Right lobe of liver (tissue), 6 donors: ENCODE measurements around the gene CACNA1C. TPM values are rescaled to one million over a fixed set of nuclear protein-coding genes. Genes with fewer than 3 reads are reported as not detected.

Experiments used
- ATAC-seq, 4 donors: fragments of 200-7000 bp; cut with Tn5 transposase; one replicate each; pipeline ENCODE4 v1.9.1; 2020; ENCODE audit warnings: mild to moderate bottlenecking in 4 of 4, moderate library complexity in 4 of 4
- DNase-seq, 3 donors: peaks; one replicate each; pipeline ENCODE4 v3.0.0-alpha.2; 2020
- H3K27ac ChIP-seq, 3 donors: fragments of 200-600 bp; one replicate each; pipeline ENCODE4 v1.8.0; 2022
- H3K27me3 ChIP-seq, 2 donors: fragments of 200-600 bp; one replicate each; pipeline ENCODE4 v1.8.0; 2022
- H3K36me3 ChIP-seq, 4 donors: fragments of 200-600 bp; sonication (generic) in 1 of 4; one replicate each; pipeline versions ENCODE4 v1.5.1 to v1.8.0; 2017 to 2022; ENCODE audit warnings: control low read depth in 1 of 4
- H3K4me1 ChIP-seq, 4 donors: fragments of 200-600 bp; sonication (generic) in 1 of 4; one replicate each; pipeline versions ENCODE4 v1.5.1 to v1.8.0; 2017 to 2022; ENCODE audit warnings: control low read depth in 1 of 4
- H3K4me3 ChIP-seq, 3 donors: fragments of 200-600 bp; one replicate each; pipeline ENCODE4 v1.8.0; 2022
- H3K9me3 ChIP-seq, 4 donors: fragments of 200-600 bp; sonication (generic) in 1 of 4; one replicate each; pipeline versions ENCODE4 v1.5.1 to v1.8.0; 2017 to 2022; ENCODE audit warnings: control low read depth in 1 of 4
- POLR2A ChIP-seq: fragments of 450-650 bp; IDR thresholded peaks from one replicate; pipeline ENCODE4 v1.6.1; 2017; ENCODE audit warnings: antibody characterized with exemption, mild to moderate bottlenecking
- WGBS: methylation state at CpG from one replicate; pipeline ENCODE4 v1.1.6; 2018; ENCODE audit warnings: low coverage, low lambda C conversion rate; ENCODE audit not compliant: insufficient coverage; ENCODE audit errors: missing lambda C conversion rate; 5-methylcytosine and 5-hydroxymethylcytosine counted together
- intact Hi-C, 2 donors: fragments of 100-400 bp; cut with DNase I; formaldehyde crosslinking; loops; one replicate each; pipeline versions ENCODE4 v1.11.2 to v1.14.1; 2022
- total RNA-seq, 6 experiments: library from RNA; depleted of rRNA in 2 of 6; stranded (reverse); fragments of >200 nt in 2 of 6; fragmentation: NEBNext Ultra II Directional in 3 of 6; extraction: Animal tissue kit (Norgen Biotek cat#: 25700) in 3 of 6; gene quantifications; one replicate each; pipeline versions ENCODE4 v1.1.0 to v1.2.4, GENCODE V29; 2016 to 2023
- TF ChIP-seq, protein P1 (sequence below), 4 donors: fragments of 200-600 bp in 3 of 4; fragments of 450-650 bp in 1 of 4; IDR thresholded peaks; one replicate each; pipeline versions ENCODE4 v1.5.1 to v1.8.0; 2016 to 2022; ENCODE audit warnings: antibody characterized with exemption in 4 of 4, mild to moderate bottlenecking in 2 of 4
- donor health status: DM: no; HTN: yes; CAD: no.
- donor health status: DM: no; HTN: no; CAD: no.
- donor health status: DM: no; HTN: no; CAD: no.
- donor health status: DM: no; HTN: yes; CAD: no.
- donor health status: DM: no; HTN: yes; CAD: no.

The CACNA1C gene
- total RNA-seq, 6 experiments from 2014 or later, result 0.18 to 1.0 (median 0.57) TPM

DNA sequence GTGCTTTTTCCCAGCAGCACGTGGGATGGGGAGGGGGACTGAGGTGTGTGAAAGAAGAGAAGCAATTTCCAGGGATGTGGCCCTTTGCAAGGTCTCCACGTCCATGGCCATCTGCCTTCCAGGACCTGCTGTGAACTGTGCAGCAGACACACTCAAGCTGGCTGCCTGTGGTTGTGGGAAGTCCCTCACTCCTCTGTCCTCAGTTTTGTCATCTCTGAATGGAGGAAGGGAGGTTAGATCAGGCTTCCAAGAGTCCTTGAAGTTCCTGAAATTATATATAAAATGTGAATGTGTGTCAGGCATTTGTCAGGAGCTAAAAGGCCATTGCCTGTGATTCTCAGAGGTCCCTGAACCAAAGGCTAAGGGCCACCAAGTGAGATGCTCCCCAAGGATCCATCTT, 328.2 kb downstream of the CACNA1C start:
- DNase-seq (no peak), ATAC-seq (no peak)
- H3K36me3 ChIP-seq, result no peaks in the 10 kb centered on the region
- WGBS, result 28% methylated on average over 2 of the region's 2 CpGs
- no peak for TF ChIP-seq POLR2A
- TF ChIP-seq, protein P1, sequence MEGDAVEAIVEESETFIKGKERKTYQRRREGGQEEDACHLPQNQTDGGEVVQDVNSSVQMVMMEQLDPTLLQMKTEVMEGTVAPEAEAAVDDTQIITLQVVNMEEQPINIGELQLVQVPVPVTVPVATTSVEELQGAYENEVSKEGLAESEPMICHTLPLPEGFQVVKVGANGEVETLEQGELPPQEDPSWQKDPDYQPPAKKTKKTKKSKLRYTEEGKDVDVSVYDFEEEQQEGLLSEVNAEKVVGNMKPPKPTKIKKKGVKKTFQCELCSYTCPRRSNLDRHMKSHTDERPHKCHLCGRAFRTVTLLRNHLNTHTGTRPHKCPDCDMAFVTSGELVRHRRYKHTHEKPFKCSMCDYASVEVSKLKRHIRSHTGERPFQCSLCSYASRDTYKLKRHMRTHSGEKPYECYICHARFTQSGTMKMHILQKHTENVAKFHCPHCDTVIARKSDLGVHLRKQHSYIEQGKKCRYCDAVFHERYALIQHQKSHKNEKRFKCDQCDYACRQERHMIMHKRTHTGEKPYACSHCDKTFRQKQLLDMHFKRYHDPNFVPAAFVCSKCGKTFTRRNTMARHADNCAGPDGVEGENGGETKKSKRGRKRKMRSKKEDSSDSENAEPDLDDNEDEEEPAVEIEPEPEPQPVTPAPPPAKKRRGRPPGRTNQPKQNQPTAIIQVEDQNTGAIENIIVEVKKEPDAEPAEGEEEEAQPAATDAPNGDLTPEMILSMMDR (IDR thresholded peaks at IDR 0.05), result no peak
- H3K4me1 ChIP-seq, result no peaks in the 10 kb centered on the region
- H3K27ac ChIP-seq, result no peak overlapping the region
- H3K4me3 ChIP-seq, result no peak overlapping the region
- H3K9me3 ChIP-seq, result no peaks in the 10 kb centered on the region
- intact Hi-C loops, result no loop called here
- no peaks in the 10 kb centered on the region for H3K27me3 ChIP-seq

DNA sequence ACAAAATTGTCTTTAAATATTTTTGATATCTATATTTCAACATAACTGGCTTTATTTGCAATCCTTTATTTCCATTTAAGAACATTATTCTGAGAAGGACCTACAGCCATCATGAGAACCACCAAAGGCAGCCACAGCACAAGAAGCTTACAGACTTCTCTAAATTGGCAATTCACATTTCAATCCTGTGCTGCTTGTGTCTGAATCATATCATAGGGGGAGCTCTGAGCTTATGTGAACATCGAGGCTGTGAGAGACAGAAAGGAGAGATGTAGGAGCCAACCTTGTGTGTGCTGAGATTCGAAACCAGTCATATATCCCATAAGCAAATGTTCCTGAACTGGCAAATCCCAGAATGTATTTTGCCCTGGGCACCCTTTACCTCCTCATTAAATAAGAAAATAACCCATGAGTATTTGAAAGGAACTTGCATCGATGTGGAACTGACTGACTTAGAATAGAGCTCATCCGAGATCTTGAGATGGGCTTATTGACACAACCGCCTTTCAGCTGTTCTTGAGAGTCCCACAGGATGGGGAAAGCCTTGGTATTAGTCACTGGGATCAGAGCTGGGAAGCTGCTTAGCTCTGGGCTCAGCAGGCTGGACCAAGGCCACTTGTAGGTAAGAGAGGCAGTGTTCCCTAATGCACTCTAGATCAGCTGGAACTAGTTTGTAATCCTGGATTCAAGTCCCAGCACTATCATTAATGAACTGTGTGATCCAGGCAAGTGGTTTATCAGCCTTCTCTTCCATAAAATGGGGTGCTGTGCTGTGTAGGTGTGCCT, 329.8 kb downstream of the CACNA1C start:
- no peaks in the 10 kb centered on the region for H3K27me3 ChIP-seq
- H3K36me3 ChIP-seq, result no peaks in the 10 kb centered on the region
- H3K4me3 ChIP-seq, result no peak overlapping the region
- intact Hi-C loops, result no loop called here
- H3K4me1 ChIP-seq, result no peaks in the 10 kb centered on the region
- no peak for TF ChIP-seq POLR2A
- TF ChIP-seq, protein P1 (IDR thresholded peaks at IDR 0.05), result no peak
- no peak for DNase-seq
- WGBS, result 52% methylated on average over 5 of the region's 5 CpGs
- H3K27ac ChIP-seq, result no peak overlapping the region
- H3K9me3 ChIP-seq, result no peaks in the 10 kb centered on the region
- ATAC-seq, result no peak

DNA sequence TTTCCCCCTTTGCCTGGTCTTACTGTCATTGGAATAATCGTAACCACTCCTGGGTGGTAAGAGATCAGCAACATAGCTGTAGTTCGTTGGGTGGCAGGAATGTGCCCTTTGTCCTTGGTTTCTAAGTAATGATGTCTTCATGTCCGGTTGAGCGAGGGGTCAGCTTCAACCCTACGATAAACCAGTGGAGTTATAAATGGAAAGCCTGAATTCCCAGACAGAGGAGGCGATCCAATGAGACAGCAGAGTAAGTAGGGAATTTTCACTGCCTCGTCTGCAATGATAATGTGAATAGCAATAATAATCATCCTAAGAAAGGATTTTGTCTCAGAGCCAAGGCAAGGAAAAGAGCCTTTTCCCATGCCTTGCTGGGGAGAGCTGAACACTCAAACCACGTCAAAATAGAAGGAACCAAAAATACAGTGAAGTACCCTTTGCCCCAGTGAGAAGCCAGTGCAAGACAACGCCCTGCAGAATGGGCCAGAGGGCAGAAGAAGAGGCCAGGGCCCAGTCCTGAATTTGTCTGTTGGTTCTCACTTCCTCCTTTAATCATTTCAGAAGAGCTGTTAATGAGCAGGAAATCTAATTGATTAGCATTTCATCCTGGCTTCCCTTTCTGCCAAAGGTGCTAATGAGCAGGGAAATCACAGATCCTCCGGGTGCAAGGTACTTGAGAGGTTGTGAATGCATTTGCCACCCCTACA, 330.7 kb downstream of the CACNA1C start:
- TF ChIP-seq POLR2A, result no peak
- TF ChIP-seq, protein P1 (IDR thresholded peaks at IDR 0.05), result no peak
- DNase-seq (no peak), ATAC-seq (peak; percentile 15 to 45 (median 28))
- Histone ChIP-seq H3K4me3 (no peak overlapping the region), H3K27me3 (no peaks in the 10 kb centered on the region), H3K36me3 (no peaks in the 10 kb centered on the region), H3K9me3 (no peaks in the 10 kb centered on the region), H3K4me1 (no peaks in the 10 kb centered on the region), H3K27ac (no peak overlapping the region)
- intact Hi-C loops, result no loop called here
- WGBS, result 40% methylated on average over 10 of the region's 10 CpGs

DNA sequence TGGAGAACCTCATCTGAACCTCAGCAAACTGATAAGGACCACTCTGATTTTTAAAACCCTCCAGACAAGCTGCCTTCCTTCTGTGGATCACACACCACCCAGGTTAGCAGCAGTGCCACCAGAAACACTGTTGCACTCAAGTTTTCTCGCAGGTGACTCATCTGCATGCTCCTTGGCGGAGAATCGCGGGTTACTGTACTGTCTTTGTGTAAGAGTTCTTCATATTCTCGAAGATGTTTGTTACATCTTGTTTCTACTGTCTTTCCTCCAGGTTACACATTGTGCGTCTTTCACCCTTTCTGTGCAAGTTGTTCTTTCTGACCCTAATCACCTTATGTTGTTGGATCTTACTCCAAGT, 331.2 kb downstream of the CACNA1C start:
- Histone ChIP-seq H3K36me3 (no peaks in the 10 kb centered on the region), H3K4me3 (no peak overlapping the region), H3K27me3 (no peaks in the 10 kb centered on the region), H3K9me3 (no peaks in the 10 kb centered on the region), H3K27ac (no peak overlapping the region), H3K4me1 (no peaks in the 10 kb centered on the region)
- no peak for ATAC-seq
- TF ChIP-seq POLR2A, result no peak
- TF ChIP-seq, protein P1 (IDR thresholded peaks at IDR 0.05), result no peak
- DNase-seq, result no peak
- 44% methylated on average over 3 of the region's 6 CpGs for WGBS
- intact Hi-C loops, result no loop called here
